HCT116 (cell line): ENCODE measurements around the gene PIAS2. TPM values are rescaled to one million over a fixed set of nuclear protein-coding genes. Genes with fewer than 3 reads are reported as not detected.

Experiments
- ATAC-seq: fragments of 200-7000 bp; cut with Tn5 transposase; 2 replicates; pipeline ENCODE4 v1.9.1; 2020; ENCODE audit warnings: mild to moderate bottlenecking, moderate library complexity
- BruUV-seq: library from RNA; stranded (reverse); fragments of 400-500 nt; replicated peaks from 2 replicates; lab custom pipeline; 2021; lab: Mats Ljungman, UMichigan
- CTCF ChIA-PET: fragments of 300-600 bp; sonication (Branson Sonifier 250); formaldehyde crosslinking; loops from one replicate; lab custom pipeline; 2021; ENCODE audit warnings: antibody characterized with exemption; lab: Charles Lee
- POLR2A ChIA-PET: fragments of 300-600, 350-600 bp; sonication (Branson Sonifier 250); formaldehyde crosslinking; loops from one replicate; lab custom pipeline; 2021; ENCODE audit warnings: antibody characterized with exemption; lab: Charles Lee
- RAD21 ChIA-PET, 2 experiments: fragments of 300-600 bp; sonication (Branson Sonifier 250); formaldehyde crosslinking; loops; one replicate each; lab custom pipeline; 2023; ENCODE audit warnings: low total read pairs in 2 of 2; ENCODE audit not compliant: uncharacterized antibody in 2 of 2, unreplicated experiment in 2 of 2, low non-redundant PET in 1 of 2; lab: Charles Lee
- DNase-seq: peaks from one replicate; pipeline ENCODE4 v3.0.0-alpha.2; 2010; ENCODE audit warnings: low read depth, low spot score
- H2AFZ ChIP-seq: fragments of 200-600 bp; shearing (Covaris generic), sonication (generic); 2 replicates; pipeline ENCODE4 v1.6.1; 2017; ENCODE audit warnings: low read depth, mixed run types, mixed read lengths, antibody characterized with exemption, low read length; ENCODE audit not compliant: poor library complexity, severe bottlenecking
- H3K27ac ChIP-seq: 2 replicates; pipeline ENCODE4 v1.5.1; 2012; ENCODE audit warnings: low read depth, low read length
- H3K27me3 ChIP-seq: fragments of 200-600 bp; sonication (generic); 2 replicates; pipeline ENCODE4 v1.6.1; 2016; ENCODE audit warnings: mixed run types, low read length, mixed read lengths; ENCODE audit not compliant: insufficient read depth
- H3K36me3 ChIP-seq, 2 experiments: fragments of 200-500 bp in 1 of 2; fragments of 200-600 bp in 1 of 2; sonication (Bioruptor generic) in 1 of 2; sonication (generic) in 1 of 2; 2 replicates each; pipeline versions ENCODE4 v1.5.1 to v1.6.1; 2014 to 2016; ENCODE audit warnings: low read length in 2 of 2, inconsistent platforms in 1 of 2, mixed read lengths in 1 of 2, mixed run types in 1 of 2; ENCODE audit not compliant: insufficient read depth in 2 of 2, control insufficient read depth in 1 of 2
- H3K4me1 ChIP-seq, 2 experiments: fragments of 200-600 bp in 1 of 2; sonication (generic) in 1 of 2; 2 replicates each; pipeline versions ENCODE4 v1.5.1 to v1.6.1; 2012 to 2017; ENCODE audit warnings: low read length in 2 of 2, inconsistent platforms in 1 of 2, mild to moderate bottlenecking in 1 of 2, mixed read lengths in 1 of 2, mixed run types in 1 of 2, moderate library complexity in 1 of 2; ENCODE audit not compliant: insufficient read depth in 2 of 2, control insufficient read depth in 1 of 2
- H3K4me2 ChIP-seq: fragments of 200-600 bp; sonication (generic); 2 replicates; pipeline ENCODE4 v1.6.1; 2017; ENCODE audit warnings: mixed run types, low read length, mixed read lengths
- H3K4me3 ChIP-seq, 2 experiments: fragments of 200-600 bp in 1 of 2; sonication (generic) in 1 of 2; replicated peaks in 1 of 2; 2 replicates each; pipeline ENCODE4 v1.5.1; 2011 to 2016; ENCODE audit warnings: low read length in 2 of 2, control low read depth in 1 of 2, low read depth in 1 of 2, mild to moderate bottlenecking in 1 of 2, mixed read lengths in 1 of 2, mixed run types in 1 of 2
- H3K79me2 ChIP-seq: fragments of 200-600 bp; sonication (generic); 2 replicates; pipeline ENCODE4 v1.6.1; 2017; ENCODE audit warnings: mild to moderate bottlenecking, mixed run types, low read length, moderate library complexity, mixed read lengths; ENCODE audit not compliant: insufficient read depth
- H3K9ac ChIP-seq: fragments of 200-600 bp; sonication (generic); 2 replicates; pipeline ENCODE4 v1.6.1; 2016; ENCODE audit warnings: low read length, mixed read lengths
- H3K9me2 ChIP-seq: fragments of 200-600 bp; sonication (generic), shearing (Covaris generic); 2 replicates; pipeline ENCODE4 v1.6.1; 2017; ENCODE audit warnings: mixed run types, mild to moderate bottlenecking, moderate library complexity; ENCODE audit not compliant: insufficient read depth
- H3K9me3 ChIP-seq, 2 experiments: fragments of 200-500 bp in 1 of 2; fragments of 200-600 bp in 1 of 2; sonication (Bioruptor generic) in 1 of 2; sonication (generic) in 1 of 2; 2 replicates each; pipeline ENCODE4 v1.6.1; 2014 to 2017; ENCODE audit warnings: low read length in 2 of 2, mixed read lengths in 2 of 2, inconsistent platforms in 1 of 2, low read depth in 1 of 2, mild to moderate bottlenecking in 1 of 2, mixed run types in 1 of 2, moderate library complexity in 1 of 2; ENCODE audit not compliant: control insufficient read depth in 1 of 2, insufficient read depth in 1 of 2
- H4K20me1 ChIP-seq: fragments of 200-600 bp; sonication (generic), shearing (Covaris generic); 2 replicates; pipeline ENCODE4 v1.6.1; 2017; ENCODE audit warnings: mixed run types, mild to moderate bottlenecking, moderate library complexity; ENCODE audit not compliant: insufficient read depth
- ATF3 ChIP-seq: IDR thresholded peaks from 2 replicates; pipeline ENCODE4 v1.6.1; 2012
- CBX3 ChIP-seq: IDR thresholded peaks from 2 replicates; pipeline ENCODE4 v1.6.1; 2012; ENCODE audit warnings: low read depth
- ELF1 ChIP-seq: IDR thresholded peaks from 2 replicates; pipeline ENCODE4 v1.6.1; 2012; ENCODE audit warnings: low read depth, borderline replicate concordance
- JUND ChIP-seq: IDR thresholded peaks from 2 replicates; pipeline ENCODE4 v1.6.1; 2012
- POLR2A ChIP-seq: IDR thresholded peaks from 2 replicates; pipeline ENCODE4 v1.7.0; 2011; ENCODE audit warnings: borderline replicate concordance; ENCODE audit not compliant: insufficient read depth, insufficient read length; ENCODE audit errors: extremely low read depth
- POLR2AphosphoS5 ChIP-seq: IDR thresholded peaks from 2 replicates; pipeline ENCODE4 v1.6.1; 2011; ENCODE audit warnings: mild to moderate bottlenecking, low read depth, low read length, moderate library complexity
- REST ChIP-seq: IDR thresholded peaks from 2 replicates; pipeline ENCODE4 v1.6.1; 2012; ENCODE audit warnings: low read depth
- SIN3A ChIP-seq: IDR thresholded peaks from 2 replicates; pipeline ENCODE4 v1.6.1; 2012; ENCODE audit warnings: low read depth
- SP1 ChIP-seq: IDR thresholded peaks from 2 replicates; pipeline ENCODE4 v1.6.1; 2012; ENCODE audit warnings: low read depth
- YY1 ChIP-seq: IDR thresholded peaks from 2 replicates; pipeline ENCODE4 v1.6.1; 2011; ENCODE audit warnings: low read length, low read depth, moderate library complexity, mild to moderate bottlenecking; ENCODE audit not compliant: insufficient replicate concordance; ENCODE audit errors: extremely low read depth
- ZBTB33 ChIP-seq: IDR thresholded peaks from 2 replicates; pipeline ENCODE4 v1.6.1; 2011; ENCODE audit warnings: mild to moderate bottlenecking, low read length, moderate library complexity; ENCODE audit not compliant: insufficient replicate concordance; ENCODE audit errors: extremely low read depth
- ZFX ChIP-seq: fragments of 450-650 bp; IDR thresholded peaks from 2 replicates; pipeline ENCODE4 v1.6.1; 2017
- intact Hi-C: fragments of 100-400 bp; cut with micrococcal nuclease; formaldehyde crosslinking; loops from 2 replicates; pipeline ENCODE4 v1.10.0; 2022
- total RNA-seq: library from RNA; stranded (reverse); gene quantifications from one replicate; pipeline ENCODE4 v1.2.1, GENCODE V29; 2021; ENCODE audit not compliant: unreplicated experiment

Gene PIAS2
- total RNA-seq, 1 experiment from 2014 or later = 31.7 TPM

GRCh38 chr18:46910856-46911255 lies 6.5 kb downstream of the PIAS2 start:
- no peak overlapping the region for H2AFZ ChIP-seq
- ATAC-seq (no peak), DNase-seq (no peak)
- no peaks in the 10 kb centered on the region for H3K9me3 ChIP-seq
- no peaks in the 10 kb centered on the region for H3K36me3 ChIP-seq
- RAD21 ChIA-PET = no interaction called here
- H3K27me3 ChIP-seq = no peaks in the 10 kb centered on the region
- no TSS peak for BruUV-seq
- POLR2A ChIA-PET = no interaction called here
- no peaks in the 10 kb centered on the region for H3K9me2 ChIP-seq
- no peak overlapping the region for H3K9ac ChIP-seq
- no peaks in the 10 kb centered on the region for H4K20me1 ChIP-seq
- H3K79me2 ChIP-seq = peaks cover 99% of the 10 kb centered on the region
- H3K4me2 ChIP-seq = no peak overlapping the region
- intact Hi-C loops = no loop called here
- H3K4me1 ChIP-seq = peaks cover under 1% of the 10 kb centered on the region in 2 experiments; a peak in 1 of 4 replicates
- H3K4me3 ChIP-seq = no peak overlapping the region
- CTCF ChIA-PET = no interaction called here
- TF ChIP-seq YY1 = no peak
- TF ChIP-seq SIN3A = no peak
- TF ChIP-seq POLR2AphosphoS5 = no peak
- no peak for TF ChIP-seq POLR2A
- TF ChIP-seq ZBTB33 = no peak
- no peak for TF ChIP-seq ATF3
- H3K27ac ChIP-seq = no peak overlapping the region

GRCh38 chr18:46909497-46909896 lies 7.8 kb downstream of the PIAS2 start:
- H3K36me3 ChIP-seq = no peaks in the 10 kb centered on the region
- no peak for TF ChIP-seq ZBTB33
- no peak for TF ChIP-seq REST
- TF ChIP-seq JUND = no peak
- TF ChIP-seq CBX3 = no peak
- TF ChIP-seq ZFX = no peak
- TF ChIP-seq SP1 = no peak
- TF ChIP-seq ELF1 = no peak
- TF ChIP-seq, all 23 proteins: peak for 0
- H4K20me1 ChIP-seq = no peaks in the 10 kb centered on the region
- no peak overlapping the region for H3K4me2 ChIP-seq
- no TSS peak for BruUV-seq
- H3K79me2 ChIP-seq = peaks cover 98% of the 10 kb centered on the region
- no peaks in the 10 kb centered on the region for H3K27me3 ChIP-seq
- no peaks in the 10 kb centered on the region for H3K4me1 ChIP-seq
- RAD21 ChIA-PET = no interaction called here
- no peak overlapping the region for H2AFZ ChIP-seq
- no peak overlapping the region for H3K4me3 ChIP-seq
- CTCF ChIA-PET = no interaction called here
- POLR2A ChIA-PET = no interaction called here
- no peaks in the 10 kb centered on the region for H3K9me3 ChIP-seq
- intact Hi-C loops = no loop called here
- ATAC-seq = no peak
- no peak overlapping the region for H3K9ac ChIP-seq
- DNase-seq = no peak
- H3K9me2 ChIP-seq = no peaks in the 10 kb centered on the region
- H3K27ac ChIP-seq = no peak overlapping the region
